Gastroesophageal sphincter (tissue), 4 donors: ENCODE data around the gene DOCK4. TPM values are rescaled to one million over a fixed set of nuclear protein-coding genes. Genes with fewer than 3 reads are reported as not detected.

ENCODE experiments used
- ATAC-seq: fragments of 150-250 bp; one replicate; pipeline ENCODE4 v1.9.1; 2016; ENCODE audit warnings: mild to moderate bottlenecking, moderate library complexity
- H3K27ac ChIP-seq, 4 donors: fragments of 200-600 bp; sonication (generic) in 3 of 4; 1 replicate in 3 of 4; 2 replicates in 1 of 4; pipeline ENCODE4 v1.5.1; 2016 to 2019
- H3K27me3 ChIP-seq: fragments of 200-600 bp; sonication (generic); one replicate; pipeline ENCODE4 v1.5.1; 2019
- H3K36me3 ChIP-seq, 2 donors: fragments of 200-600 bp; sonication (generic); one replicate each; pipeline ENCODE4 v1.5.1; 2019; ENCODE audit warnings: control low read depth in 1 of 2
- H3K4me1 ChIP-seq, 3 donors: fragments of 200-600 bp; sonication (generic); 1 replicate in 2 of 3; 2 replicates in 1 of 3; pipeline ENCODE4 v1.5.1; 2016 to 2019; ENCODE audit warnings: control low read depth in 2 of 3
- H3K4me3 ChIP-seq, 2 donors: fragments of 200-600 bp; sonication (generic); one replicate each; pipeline ENCODE4 v1.5.1; 2019; ENCODE audit warnings: mild to moderate bottlenecking in 1 of 2, moderate library complexity in 1 of 2
- H3K9me3 ChIP-seq, 3 donors: fragments of 200-600 bp; sonication (generic); one replicate each; pipeline ENCODE4 v1.5.1; 2017 to 2019; ENCODE audit warnings: control low read depth in 2 of 3
- EP300 ChIP-seq: sonication (generic); formaldehyde crosslinking; IDR thresholded peaks from one replicate; pipeline ENCODE4 v1.6.1; 2017; ENCODE audit warnings: antibody characterized with exemption, mild to moderate bottlenecking
- POLR2A ChIP-seq, 2 donors: fragments of 450-650 bp; IDR thresholded peaks; one replicate each; pipeline ENCODE4 v1.6.1; 2017; ENCODE audit warnings: antibody characterized with exemption in 2 of 2, mild to moderate bottlenecking in 2 of 2, moderate library complexity in 1 of 2
- POLR2AphosphoS5 ChIP-seq: sonication (generic); formaldehyde crosslinking; IDR thresholded peaks from one replicate; pipeline ENCODE4 v1.6.1; 2017; ENCODE audit warnings: antibody characterized with exemption
- WGBS, 2 donors: methylation state at CpG; one replicate each; pipeline ENCODE4 v1.1.5; 2018; ENCODE audit warnings: low coverage in 1 of 2; 5-methylcytosine and 5-hydroxymethylcytosine counted together
- total RNA-seq, 4 donors: library from RNA; depleted of rRNA; stranded (reverse); fragments of >200 nt; gene quantifications; one replicate each; pipeline ENCODE4 v1.1.0, GENCODE V29; 2016
- TF ChIP-seq, protein P1 (sequence below), 4 experiments: fragments of 200-600 bp in 2 of 4; fragments of 450-650 bp in 2 of 4; sonication (generic) in 1 of 4; IDR thresholded peaks; one replicate each; pipeline ENCODE4 v1.5.1; 2017 to 2019; ENCODE audit warnings: antibody characterized with exemption in 4 of 4, mild to moderate bottlenecking in 2 of 4, moderate library complexity in 2 of 4

The DOCK4 gene
- total RNA-seq, 4 donors from 2014 or later = 14.0 to 34.1 (median 24.2) TPM

- H3K4me3 ChIP-seq = no peak overlapping the region
- H3K27ac ChIP-seq = no peak overlapping the region
- H3K9me3 ChIP-seq = peaks cover 0 to 6% (median 0%) of the 10 kb centered on the region in 3 donors
- 66 to 72% methylated on average over 2 to 3 of the region's 3 CpGs for WGBS, 2 donors
- TF ChIP-seq POLR2A (IDR thresholded peaks at IDR 0.05) = no peak
- TF ChIP-seq, protein P1, sequence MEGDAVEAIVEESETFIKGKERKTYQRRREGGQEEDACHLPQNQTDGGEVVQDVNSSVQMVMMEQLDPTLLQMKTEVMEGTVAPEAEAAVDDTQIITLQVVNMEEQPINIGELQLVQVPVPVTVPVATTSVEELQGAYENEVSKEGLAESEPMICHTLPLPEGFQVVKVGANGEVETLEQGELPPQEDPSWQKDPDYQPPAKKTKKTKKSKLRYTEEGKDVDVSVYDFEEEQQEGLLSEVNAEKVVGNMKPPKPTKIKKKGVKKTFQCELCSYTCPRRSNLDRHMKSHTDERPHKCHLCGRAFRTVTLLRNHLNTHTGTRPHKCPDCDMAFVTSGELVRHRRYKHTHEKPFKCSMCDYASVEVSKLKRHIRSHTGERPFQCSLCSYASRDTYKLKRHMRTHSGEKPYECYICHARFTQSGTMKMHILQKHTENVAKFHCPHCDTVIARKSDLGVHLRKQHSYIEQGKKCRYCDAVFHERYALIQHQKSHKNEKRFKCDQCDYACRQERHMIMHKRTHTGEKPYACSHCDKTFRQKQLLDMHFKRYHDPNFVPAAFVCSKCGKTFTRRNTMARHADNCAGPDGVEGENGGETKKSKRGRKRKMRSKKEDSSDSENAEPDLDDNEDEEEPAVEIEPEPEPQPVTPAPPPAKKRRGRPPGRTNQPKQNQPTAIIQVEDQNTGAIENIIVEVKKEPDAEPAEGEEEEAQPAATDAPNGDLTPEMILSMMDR (IDR thresholded peaks at IDR 0.05) = no peak
- TF ChIP-seq EP300 = no peak
- TF ChIP-seq POLR2AphosphoS5 = no peak
- peaks cover 0 to 9% (median 0%) of the 10 kb centered on the region in 3 donors for H3K4me1 ChIP-seq
- no peaks in the 10 kb centered on the region for H3K27me3 ChIP-seq
- ATAC-seq = no peak
- no peaks in the 10 kb centered on the region for H3K36me3 ChIP-seq
These were observed 136.3 kb downstream of the DOCK4 start for GRCh38 chr7:112069879-112070321.

DNA sequence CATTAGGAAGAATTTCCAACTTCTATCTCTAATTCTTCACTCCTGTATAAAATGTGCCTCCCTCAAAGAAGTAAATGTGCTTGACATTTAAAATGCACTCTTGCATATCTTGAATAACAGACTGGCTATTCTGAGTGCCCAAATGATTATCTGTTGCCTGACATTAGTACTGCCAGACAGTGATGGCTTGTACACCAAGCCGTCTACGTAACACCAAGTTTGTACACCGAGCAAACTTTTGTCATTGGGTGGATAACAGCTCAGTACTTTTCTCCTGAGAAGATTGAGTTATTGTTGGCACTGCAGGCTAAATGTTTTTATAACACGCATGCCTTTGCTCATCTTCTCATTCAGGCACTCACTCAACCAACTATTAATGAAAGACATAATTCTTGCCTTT is 137.2 kb downstream of the DOCK4 start:
- no peak overlapping the region for H3K27ac ChIP-seq
- H3K36me3 ChIP-seq = no peaks in the 10 kb centered on the region
- 57 to 72% methylated on average over 1 to 4 of the region's 4 CpGs for WGBS, 2 donors
- no peaks in the 10 kb centered on the region for H3K27me3 ChIP-seq
- no peak for ATAC-seq
- no peak overlapping the region for H3K4me3 ChIP-seq
- H3K4me1 ChIP-seq = peaks cover 0 to 9% (median 0%) of the 10 kb centered on the region in 3 donors
- TF ChIP-seq EP300 = no peak
- no peak for TF ChIP-seq POLR2AphosphoS5
- no peak for TF ChIP-seq POLR2A (IDR thresholded peaks at IDR 0.05)
- TF ChIP-seq, protein P1 (IDR thresholded peaks at IDR 0.05) = no peak
- H3K9me3 ChIP-seq = no peaks in the 10 kb centered on the region

- WGBS, 2 donors = 40 to 66% methylated on average over 5 of the region's 5 CpGs
These were observed 138.3 kb downstream of the DOCK4 start for GRCh38 chr7:112067632-112068540.

GRCh38 chr7:112067200-112067599 is 139.0 kb downstream of the DOCK4 start:
- no peak for ATAC-seq
- no peaks in the 10 kb centered on the region for H3K9me3 ChIP-seq
- no peak overlapping the region for H3K4me3 ChIP-seq
- 53 to 73% methylated on average over 2 of the region's 2 CpGs for WGBS, 2 donors
- peaks cover 0 to 9% (median 0%) of the 10 kb centered on the region in 3 donors for H3K4me1 ChIP-seq
- no peaks in the 10 kb centered on the region for H3K27me3 ChIP-seq
- H3K36me3 ChIP-seq = no peaks in the 10 kb centered on the region
- H3K27ac ChIP-seq = no peak overlapping the region
- no peak for TF ChIP-seq EP300
- no peak for TF ChIP-seq POLR2AphosphoS5
- TF ChIP-seq, protein P1 (IDR thresholded peaks at IDR 0.05) = no peak
- TF ChIP-seq POLR2A (IDR thresholded peaks at IDR 0.05) = no peak

More at GRCh38 chr7:112067632-112068540, 138.3 kb downstream of the DOCK4 start:
- peaks cover 0 to 9% (median 0%) of the 10 kb centered on the region in 3 donors for H3K4me1 ChIP-seq
- ATAC-seq = no peak
- TF ChIP-seq EP300 = no peak
- TF ChIP-seq, protein P1 (IDR thresholded peaks at IDR 0.05) = no peak
- TF ChIP-seq POLR2AphosphoS5 = no peak
- TF ChIP-seq POLR2A (IDR thresholded peaks at IDR 0.05) = no peak
- no peak overlapping the region for H3K4me3 ChIP-seq
- H3K27ac ChIP-seq = no peak overlapping the region
- H3K9me3 ChIP-seq = no peaks in the 10 kb centered on the region
- no peaks in the 10 kb centered on the region for H3K36me3 ChIP-seq
- H3K27me3 ChIP-seq = no peaks in the 10 kb centered on the region

DNA sequence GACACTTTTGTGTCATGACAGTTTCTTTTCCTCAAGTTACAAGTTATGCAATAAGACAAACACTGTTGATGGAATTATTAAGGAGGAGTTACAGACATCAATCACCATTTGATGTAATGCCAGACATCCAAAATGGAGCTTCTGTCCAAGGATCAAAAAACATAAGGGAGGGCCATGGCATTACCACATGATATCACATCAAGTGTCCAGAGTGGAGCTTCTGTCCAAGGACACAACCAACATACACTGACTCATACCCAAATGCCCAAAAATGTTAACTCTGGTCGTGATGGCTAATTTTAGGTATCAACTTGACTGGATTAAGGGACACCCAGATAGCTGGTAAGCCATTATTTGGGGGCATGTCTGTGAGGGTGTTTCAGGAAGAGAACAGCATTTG is 140.4 kb downstream of the DOCK4 start:
- WGBS, 2 donors = 80 to 100% methylated on average over 1 of the region's 1 CpG
- Histone ChIP-seq H3K4me3 (no peak overlapping the region), H3K27ac (no peak overlapping the region), H3K9me3 (no peaks in the 10 kb centered on the region), H3K36me3 (no peaks in the 10 kb centered on the region), H3K4me1 (peaks cover 0 to 16% (median 6%) of the 10 kb centered on the region in 3 donors), H3K27me3 (no peaks in the 10 kb centered on the region)
- TF ChIP-seq POLR2AphosphoS5 (no peak), POLR2A (IDR thresholded peaks at IDR 0.05) (no peak), EP300 (no peak)
- TF ChIP-seq, protein P1 (IDR thresholded peaks at IDR 0.05) = no peak
- ATAC-seq = peak; percentile 38
